Measurements from ENCODE around the gene GRK5.

The GRK5 gene

GRCh38 chr10:119352807-119353206 lies 145.4 kb downstream of the GRK5 start:
- Histone ChIP-seq H3K36me3 (replicated peaks in 1 of 2; ENCODE audit: control insufficient read depth in 2 of 2, insufficient read depth in 2 of 2, low read length in 2 of 2) (no peaks in the 10 kb centered on the region), H2BK120ac (ENCODE audit: low read depth, low read length) (no peak overlapping the region), H3K14ac (ENCODE audit: low read length) (no peak overlapping the region), H3K4me1 (ENCODE audit: control insufficient read depth in 2 of 2, insufficient read depth in 1 of 2, low read depth in 1 of 2, low read length in 2 of 2) (peaks cover 0 to 8% of the 10 kb centered on the region in 2 donors), H3K27me3 (ENCODE audit: control insufficient read depth in 3 of 3, insufficient read depth in 3 of 3, low read depth in 1 of 3, low read length in 3 of 3) (no peaks in the 10 kb centered on the region), H2BK5ac (ENCODE audit: low read length) (no peak overlapping the region), H3K79me1 (ENCODE audit: low read depth, low read length) (peaks cover 2% of the 10 kb centered on the region), H3K9me3 (replicated peaks in 1 of 2; ENCODE audit: control insufficient read depth in 2 of 2, insufficient read depth in 1 of 2, low read depth in 1 of 2, low read length in 2 of 2) (peaks cover 3 to 33% of the 10 kb centered on the region in 2 donors), H2AK5ac (ENCODE audit: low read depth, low read length) (no peak overlapping the region), H2BK12ac (ENCODE audit: low read length) (no peak overlapping the region), H3K4me2 (ENCODE audit: insufficient read depth, low read length, poor library complexity, severe bottlenecking) (no peak overlapping the region), H2BK15ac (ENCODE audit: low read length) (no peak overlapping the region), H4K91ac (ENCODE audit: low read depth, low read length, poor library complexity) (no peak overlapping the region), H3K9ac (ENCODE audit: low read depth, low read length, poor library complexity) (no peak overlapping the region), H2AFZ (ENCODE audit: low read length) (no peak overlapping the region), H3K23ac (ENCODE audit: low read depth, low read length, poor library complexity) (no peak overlapping the region), H4K8ac (ENCODE audit: low read depth, low read length) (no peak overlapping the region), H3K27ac (replicated peaks; ENCODE audit: low read length) (no peak overlapping the region), H3K4ac (ENCODE audit: low read length) (no peak overlapping the region), H3K4me3 (ENCODE audit: low read length in 2 of 2) (no peak overlapping the region), H3K18ac (ENCODE audit: low read length) (no peak overlapping the region)
- DNase-seq (ENCODE audit: low spot score), result no peak
- WGBS, 2 donors (ENCODE audit: extremely low coverage in 2 of 2, insufficient read length in 2 of 2, insufficient replicate concordance in 1 of 2), result no CpG with 5 or more reads among the region's 6 CpGs

GRCh38 chr10:119353421-119353820 lies 146.1 kb downstream of the GRK5 start:
- no peak overlapping the region for H4K91ac ChIP-seq (ENCODE audit: low read depth, low read length, poor library complexity)
- no peaks in the 10 kb centered on the region for H3K27me3 ChIP-seq (ENCODE audit: control insufficient read depth in 3 of 3, insufficient read depth in 3 of 3, low read depth in 1 of 3, low read length in 3 of 3)
- peaks cover 2% of the 10 kb centered on the region for H3K79me1 ChIP-seq (ENCODE audit: low read depth, low read length)
- WGBS, 2 donors (ENCODE audit: extremely low coverage in 2 of 2, insufficient read length in 2 of 2, insufficient replicate concordance in 1 of 2), result no CpG with 5 or more reads among the region's 2 CpGs
- H3K9ac ChIP-seq (ENCODE audit: low read depth, low read length, poor library complexity), result no peak overlapping the region
- H2BK120ac ChIP-seq (ENCODE audit: low read depth, low read length), result no peak overlapping the region
- H2BK5ac ChIP-seq (ENCODE audit: low read length), result no peak overlapping the region
- H3K18ac ChIP-seq (ENCODE audit: low read length), result no peak overlapping the region
- no peak overlapping the region for H2BK15ac ChIP-seq (ENCODE audit: low read length)
- no peak overlapping the region for H3K4me2 ChIP-seq (ENCODE audit: insufficient read depth, low read length, poor library complexity, severe bottlenecking)
- peaks cover 3 to 35% of the 10 kb centered on the region in 2 donors for H3K9me3 ChIP-seq (replicated peaks in 1 of 2; ENCODE audit: control insufficient read depth in 2 of 2, insufficient read depth in 1 of 2, low read depth in 1 of 2, low read length in 2 of 2)
- no peak overlapping the region for H3K23ac ChIP-seq (ENCODE audit: low read depth, low read length, poor library complexity)
- H3K4ac ChIP-seq (ENCODE audit: low read length), result no peak overlapping the region
- H2BK12ac ChIP-seq (ENCODE audit: low read length), result no peak overlapping the region
- no peak overlapping the region for H2AFZ ChIP-seq (ENCODE audit: low read length)
- no peak overlapping the region for H4K8ac ChIP-seq (ENCODE audit: low read depth, low read length)
- no peak overlapping the region for H3K14ac ChIP-seq (ENCODE audit: low read length)
- H3K36me3 ChIP-seq (replicated peaks in 1 of 2; ENCODE audit: control insufficient read depth in 2 of 2, insufficient read depth in 2 of 2, low read length in 2 of 2), result no peaks in the 10 kb centered on the region
- H2AK5ac ChIP-seq (ENCODE audit: low read depth, low read length), result no peak overlapping the region
- no peak for DNase-seq (ENCODE audit: low spot score)
- no peak overlapping the region for H3K27ac ChIP-seq (replicated peaks; ENCODE audit: low read length)
- no peak overlapping the region for H3K4me3 ChIP-seq (ENCODE audit: low read length in 2 of 2)
- H3K4me1 ChIP-seq (ENCODE audit: control insufficient read depth in 2 of 2, insufficient read depth in 1 of 2, low read depth in 1 of 2, low read length in 2 of 2), result peaks cover 0 to 8% of the 10 kb centered on the region in 2 donors

GRCh38 chr10:119355930-119356329 lies 148.6 kb downstream of the GRK5 start:
- WGBS, 2 donors (ENCODE audit: extremely low coverage in 2 of 2, insufficient read length in 2 of 2, insufficient replicate concordance in 1 of 2), result no CpG with 5 or more reads among the region's 2 CpGs
- no peak overlapping the region for H3K4me3 ChIP-seq (ENCODE audit: low read length in 2 of 2)

GRCh38 chr10:119357412-119358151 lies 150.2 kb downstream of the GRK5 start:
- peaks cover 0 to 4% of the 10 kb centered on the region in 2 donors for H3K4me1 ChIP-seq (ENCODE audit: control insufficient read depth in 2 of 2, insufficient read depth in 1 of 2, low read depth in 1 of 2, low read length in 2 of 2)
- H3K4me3 ChIP-seq (ENCODE audit: low read length in 2 of 2), result no peak overlapping the region
- H3K23ac ChIP-seq (ENCODE audit: low read depth, low read length, poor library complexity), result no peak overlapping the region
- no peak overlapping the region for H2AFZ ChIP-seq (ENCODE audit: low read length)
- peak overlapping the region; percentile 54 for H2BK15ac ChIP-seq (ENCODE audit: low read length)
- no peak overlapping the region for H3K4ac ChIP-seq (ENCODE audit: low read length)
- H3K9ac ChIP-seq (ENCODE audit: low read depth, low read length, poor library complexity), result no peak overlapping the region
- H2BK120ac ChIP-seq (ENCODE audit: low read depth, low read length), result no peak overlapping the region
- no peak overlapping the region for H4K91ac ChIP-seq (ENCODE audit: low read depth, low read length, poor library complexity)
- peak overlapping the region; percentile 44 for H4K8ac ChIP-seq (ENCODE audit: low read depth, low read length)
- H3K36me3 ChIP-seq (replicated peaks in 1 of 2; ENCODE audit: control insufficient read depth in 2 of 2, insufficient read depth in 2 of 2, low read length in 2 of 2), result no peaks in the 10 kb centered on the region
- no peak for DNase-seq (ENCODE audit: low spot score)
- H2BK5ac ChIP-seq (ENCODE audit: low read length), result no peak overlapping the region
- no peak overlapping the region for H3K4me2 ChIP-seq (ENCODE audit: insufficient read depth, low read length, poor library complexity, severe bottlenecking)
- no peak overlapping the region for H3K14ac ChIP-seq (ENCODE audit: low read length)
- peak overlapping the region; percentile 70 for H3K18ac ChIP-seq (ENCODE audit: low read length)
- H3K27ac ChIP-seq (replicated peaks; ENCODE audit: low read length), result no peak overlapping the region
- peaks cover 3 to 20% of the 10 kb centered on the region in 2 donors for H3K9me3 ChIP-seq (replicated peaks in 1 of 2; ENCODE audit: control insufficient read depth in 2 of 2, insufficient read depth in 1 of 2, low read depth in 1 of 2, low read length in 2 of 2)
- H3K27me3 ChIP-seq (ENCODE audit: control insufficient read depth in 3 of 3, insufficient read depth in 3 of 3, low read depth in 1 of 3, low read length in 3 of 3), result no peaks in the 10 kb centered on the region
- no peaks in the 10 kb centered on the region for H3K79me1 ChIP-seq (ENCODE audit: low read depth, low read length)
- H2BK12ac ChIP-seq (ENCODE audit: low read length), result no peak overlapping the region
- WGBS, 2 donors (ENCODE audit: extremely low coverage in 2 of 2, insufficient read length in 2 of 2, insufficient replicate concordance in 1 of 2), result no CpG with 5 or more reads among the region's 14 CpGs
- peak overlapping the region; percentile 68 for H2AK5ac ChIP-seq (ENCODE audit: low read depth, low read length)

More at GRCh38 chr10:119355930-119356329, 148.6 kb downstream of the GRK5 start:
- Histone ChIP-seq H2BK5ac (ENCODE audit: low read length) (no peak overlapping the region), H3K27ac (replicated peaks; ENCODE audit: low read length) (no peak overlapping the region), H3K4ac (ENCODE audit: low read length) (no peak overlapping the region), H2BK120ac (ENCODE audit: low read depth, low read length) (no peak overlapping the region), H3K4me2 (ENCODE audit: insufficient read depth, low read length, poor library complexity, severe bottlenecking) (no peak overlapping the region), H2BK12ac (ENCODE audit: low read length) (no peak overlapping the region), H3K9me3 (replicated peaks in 1 of 2; ENCODE audit: control insufficient read depth in 2 of 2, insufficient read depth in 1 of 2, low read depth in 1 of 2, low read length in 2 of 2) (peaks cover 3 to 30% of the 10 kb centered on the region in 2 donors), H2AK5ac (ENCODE audit: low read depth, low read length) (no peak overlapping the region), H3K14ac (ENCODE audit: low read length) (no peak overlapping the region), H2AFZ (ENCODE audit: low read length) (no peak overlapping the region), H3K23ac (ENCODE audit: low read depth, low read length, poor library complexity) (no peak overlapping the region), H3K79me1 (ENCODE audit: low read depth, low read length) (no peaks in the 10 kb centered on the region), H4K8ac (ENCODE audit: low read depth, low read length) (no peak overlapping the region), H3K18ac (ENCODE audit: low read length) (no peak overlapping the region), H4K91ac (ENCODE audit: low read depth, low read length, poor library complexity) (no peak overlapping the region), H3K36me3 (replicated peaks in 1 of 2; ENCODE audit: control insufficient read depth in 2 of 2, insufficient read depth in 2 of 2, low read length in 2 of 2) (no peaks in the 10 kb centered on the region), H2BK15ac (ENCODE audit: low read length) (no peak overlapping the region), H3K9ac (ENCODE audit: low read depth, low read length, poor library complexity) (no peak overlapping the region), H3K27me3 (ENCODE audit: control insufficient read depth in 3 of 3, insufficient read depth in 3 of 3, low read depth in 1 of 3, low read length in 3 of 3) (no peaks in the 10 kb centered on the region), H3K4me1 (ENCODE audit: control insufficient read depth in 2 of 2, insufficient read depth in 1 of 2, low read depth in 1 of 2, low read length in 2 of 2) (peaks cover 0 to 4% of the 10 kb centered on the region in 2 donors)
- no peak for DNase-seq (ENCODE audit: low spot score)
